Uterus (tissue), 4 donors: ENCODE measurements around the gene KCNC2. TPM values are rescaled to one million over a fixed set of nuclear protein-coding genes. Genes with fewer than 3 reads are reported as not detected.

Source experiments
- DNase-seq, 2 donors: peaks; one replicate each; pipeline ENCODE4 v3.0.0-alpha.2; 2019 to 2020
- H3K27ac ChIP-seq, 2 donors: fragments of 200-600 bp; sonication (generic); 1 replicate in 1 of 2; 2 replicates in 1 of 2; pipeline ENCODE4 v1.5.1; 2016 to 2018
- H3K27me3 ChIP-seq, 2 donors: fragments of 200-600 bp; sonication (generic); one replicate each; pipeline ENCODE4 v1.5.1; 2018 to 2019; ENCODE audit warnings: control low read depth in 1 of 2
- H3K36me3 ChIP-seq, 2 donors: fragments of 200-600 bp; sonication (generic); one replicate each; pipeline ENCODE4 v1.5.1; 2019; ENCODE audit warnings: control low read depth in 1 of 2
- H3K4me1 ChIP-seq, 2 donors: fragments of 200-600 bp; sonication (generic); one replicate each; pipeline ENCODE4 v1.5.1; 2018 to 2019; ENCODE audit warnings: control low read depth in 1 of 2
- H3K4me3 ChIP-seq, 2 donors: fragments of 200-600 bp; sonication (generic); 1 replicate in 1 of 2; 2 replicates in 1 of 2; pipeline ENCODE4 v1.5.1; 2018 to 2019; ENCODE audit warnings: mild to moderate bottlenecking in 1 of 2
- H3K9me3 ChIP-seq, 2 donors: fragments of 200-600 bp; sonication (generic); one replicate each; pipeline ENCODE4 v1.5.1; 2019; ENCODE audit warnings: control low read depth in 1 of 2
- POLR2A ChIP-seq, 2 donors: fragments of 450-650 bp; IDR thresholded peaks; one replicate each; pipeline ENCODE4 v1.6.1; 2016; ENCODE audit warnings: antibody characterized with exemption in 2 of 2, mild to moderate bottlenecking in 1 of 2, moderate library complexity in 1 of 2
- intact Hi-C: fragments of 100-400 bp; cut with DNase I; formaldehyde crosslinking; loops from one replicate; pipeline ENCODE4 v1.15.1; 2023; ENCODE audit warnings: low total_unique reads
- total RNA-seq, 4 donors: library from RNA; depleted of rRNA in 3 of 4; stranded (reverse); fragments of >200 nt in 3 of 4; gene quantifications; one replicate each; pipeline versions ENCODE4 v1.1.0 to v1.2.4, GENCODE V29; 2014 to 2023
- TF ChIP-seq, protein P1 (sequence below), 4 experiments: fragments of 200-600 bp in 2 of 4; fragments of 450-650 bp in 2 of 4; sonication (generic) in 2 of 4; IDR thresholded peaks; one replicate each; pipeline ENCODE4 v1.5.1; 2016 to 2019; ENCODE audit warnings: antibody characterized with exemption in 4 of 4, mild to moderate bottlenecking in 2 of 4, moderate library complexity in 1 of 4
- donor health status: DM: yes; HTN: yes; CAD: no.

The KCNC2 gene
- total RNA-seq, 4 donors from 2014 or later, result 3.6 TPM; not detected in 3

DNA sequence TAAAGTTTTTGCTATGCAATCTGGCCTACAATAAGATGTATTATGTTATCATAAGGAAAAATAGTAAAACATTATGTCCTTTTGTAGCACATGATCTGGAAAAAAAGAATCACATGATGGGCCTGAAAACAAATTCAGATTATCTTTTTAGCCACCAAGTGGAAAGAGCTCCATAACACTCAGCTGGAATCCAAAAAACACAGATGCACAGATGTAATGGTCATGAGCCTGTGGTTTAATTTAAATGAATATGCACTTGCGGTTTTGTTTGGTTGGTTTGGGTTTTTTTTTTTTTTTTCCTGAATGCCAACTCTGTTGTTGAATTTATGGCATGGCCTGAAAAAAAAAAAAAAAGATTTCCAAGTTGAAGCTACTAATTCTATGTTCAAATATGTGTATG lies 4.1 kb downstream of the KCNC2 start:
- Histone ChIP-seq H3K27me3 (peaks cover 8 to 18% of the 10 kb centered on the region in 2 donors), H3K4me1 (no peaks in the 10 kb centered on the region), H3K4me3 (no peak overlapping the region), H3K9me3 (no peaks in the 10 kb centered on the region), H3K27ac (no peak overlapping the region), H3K36me3 (no peaks in the 10 kb centered on the region)
- DNase-seq, result no peak
- no peak for TF ChIP-seq POLR2A (IDR thresholded peaks at IDR 0.05)
- TF ChIP-seq, protein P1, sequence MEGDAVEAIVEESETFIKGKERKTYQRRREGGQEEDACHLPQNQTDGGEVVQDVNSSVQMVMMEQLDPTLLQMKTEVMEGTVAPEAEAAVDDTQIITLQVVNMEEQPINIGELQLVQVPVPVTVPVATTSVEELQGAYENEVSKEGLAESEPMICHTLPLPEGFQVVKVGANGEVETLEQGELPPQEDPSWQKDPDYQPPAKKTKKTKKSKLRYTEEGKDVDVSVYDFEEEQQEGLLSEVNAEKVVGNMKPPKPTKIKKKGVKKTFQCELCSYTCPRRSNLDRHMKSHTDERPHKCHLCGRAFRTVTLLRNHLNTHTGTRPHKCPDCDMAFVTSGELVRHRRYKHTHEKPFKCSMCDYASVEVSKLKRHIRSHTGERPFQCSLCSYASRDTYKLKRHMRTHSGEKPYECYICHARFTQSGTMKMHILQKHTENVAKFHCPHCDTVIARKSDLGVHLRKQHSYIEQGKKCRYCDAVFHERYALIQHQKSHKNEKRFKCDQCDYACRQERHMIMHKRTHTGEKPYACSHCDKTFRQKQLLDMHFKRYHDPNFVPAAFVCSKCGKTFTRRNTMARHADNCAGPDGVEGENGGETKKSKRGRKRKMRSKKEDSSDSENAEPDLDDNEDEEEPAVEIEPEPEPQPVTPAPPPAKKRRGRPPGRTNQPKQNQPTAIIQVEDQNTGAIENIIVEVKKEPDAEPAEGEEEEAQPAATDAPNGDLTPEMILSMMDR (IDR thresholded peaks at IDR 0.05), result no peak
- intact Hi-C loops, result no loop called here

DNA sequence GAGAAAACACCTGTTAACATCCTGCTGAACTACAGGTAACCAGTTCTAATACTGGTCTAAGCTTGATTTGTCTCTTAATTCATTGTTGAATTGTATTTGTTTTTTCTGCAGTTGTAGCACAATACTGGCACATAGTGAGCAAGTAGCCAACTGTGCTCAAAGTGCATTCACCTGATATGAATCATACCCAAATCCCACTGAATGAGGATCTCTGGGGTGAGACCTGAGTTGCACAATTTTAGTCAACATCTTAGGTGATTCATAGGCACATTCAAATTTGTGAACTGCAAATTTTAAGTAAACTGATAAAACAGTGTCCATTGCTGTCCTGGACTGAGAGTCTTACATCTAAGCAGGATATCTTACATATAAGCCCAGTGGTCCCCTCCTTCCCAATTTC lies 12.8 kb downstream of the KCNC2 start:
- TF ChIP-seq, protein P1 (IDR thresholded peaks at IDR 0.05), result no peak
- no peak for TF ChIP-seq POLR2A (IDR thresholded peaks at IDR 0.05)
- no peaks in the 10 kb centered on the region for H3K9me3 ChIP-seq

DNA sequence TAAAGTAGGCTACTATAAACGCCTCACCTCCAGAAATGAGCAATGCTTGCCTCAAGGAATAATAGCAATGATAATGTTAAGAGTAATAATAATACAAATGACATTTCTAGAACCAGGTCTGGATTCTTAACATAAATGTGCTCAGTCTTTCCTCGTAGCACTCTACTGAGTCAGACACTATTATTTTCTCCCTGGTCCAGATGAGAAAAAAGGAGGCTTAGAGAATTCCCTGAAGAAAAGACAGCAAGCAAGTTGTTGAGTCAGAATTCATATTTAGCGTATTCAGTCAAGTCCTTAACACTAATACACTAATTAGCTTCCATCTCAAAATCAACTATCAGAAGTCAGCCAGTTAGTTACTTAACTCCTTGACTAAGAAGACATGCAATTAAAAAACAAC lies 13.2 kb downstream of the KCNC2 start:
- Histone ChIP-seq H3K27ac (no peak overlapping the region), H3K27me3 (no peaks in the 10 kb centered on the region), H3K36me3 (no peaks in the 10 kb centered on the region), H3K4me3 (no peak overlapping the region), H3K4me1 (no peaks in the 10 kb centered on the region), H3K9me3 (no peaks in the 10 kb centered on the region)
- intact Hi-C loops, result no loop called here
- no peak for TF ChIP-seq POLR2A (IDR thresholded peaks at IDR 0.05)
- TF ChIP-seq, protein P1 (IDR thresholded peaks at IDR 0.05), result no peak
- DNase-seq, result no peak

More for the DNA sequence above, 12.8 kb downstream of the KCNC2 start:
- no peaks in the 10 kb centered on the region for H3K4me1 ChIP-seq
- H3K27ac ChIP-seq, result no peak overlapping the region
- intact Hi-C loops, result no loop called here
- no peaks in the 10 kb centered on the region for H3K27me3 ChIP-seq
- H3K36me3 ChIP-seq, result no peaks in the 10 kb centered on the region
- no peak overlapping the region for H3K4me3 ChIP-seq
- DNase-seq, result no peak

DNA sequence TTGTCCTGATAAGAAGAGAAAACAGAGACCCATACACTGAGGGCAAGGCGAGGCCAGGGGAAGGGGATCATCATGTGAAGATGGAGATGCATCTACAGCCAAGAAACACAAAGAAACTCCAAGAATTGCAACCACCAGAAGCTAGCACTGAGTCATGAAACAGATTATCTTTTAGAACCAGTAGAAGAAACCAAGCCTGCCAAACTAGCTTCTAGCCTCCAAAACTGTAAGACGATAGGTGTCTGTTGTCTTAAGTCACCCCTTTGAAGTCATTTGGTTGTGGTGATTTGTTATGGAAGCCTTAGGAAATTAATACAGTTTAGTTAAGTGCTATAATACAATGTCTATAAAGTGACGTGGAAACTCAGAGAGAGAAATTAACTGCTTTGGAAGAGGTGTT lies 15.4 kb downstream of the KCNC2 start:
- DNase-seq, result no peak
- H3K9me3 ChIP-seq, result no peaks in the 10 kb centered on the region
- H3K27ac ChIP-seq, result no peak overlapping the region
- TF ChIP-seq POLR2A (IDR thresholded peaks at IDR 0.05), result no peak
- TF ChIP-seq, protein P1 (IDR thresholded peaks at IDR 0.05), result no peak
- no peaks in the 10 kb centered on the region for H3K36me3 ChIP-seq
- H3K4me1 ChIP-seq, result no peaks in the 10 kb centered on the region
- intact Hi-C loops, result no loop called here
- no peak overlapping the region for H3K4me3 ChIP-seq
- no peaks in the 10 kb centered on the region for H3K27me3 ChIP-seq

DNA sequence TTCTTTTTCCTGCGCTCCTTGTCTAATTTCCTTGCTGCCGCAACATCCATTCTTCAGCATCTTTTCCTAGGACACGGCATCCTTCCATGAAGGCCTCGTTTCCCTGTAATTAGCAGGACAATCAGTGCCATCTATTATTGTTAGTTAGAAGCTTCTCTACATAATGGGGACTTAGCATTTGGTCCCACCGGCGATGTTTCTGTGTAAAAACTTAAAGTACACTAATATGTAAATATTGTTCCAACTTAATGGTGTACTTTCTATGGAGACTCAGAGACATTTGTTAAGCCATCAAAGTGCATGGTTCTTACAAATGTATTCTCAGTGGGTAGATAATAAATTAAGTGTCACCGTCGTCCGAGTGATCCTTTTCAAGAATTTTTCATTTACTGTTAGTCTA lies 17.4 kb downstream of the KCNC2 start:
- H3K27ac ChIP-seq, result no peak overlapping the region
- H3K36me3 ChIP-seq, result no peaks in the 10 kb centered on the region
- no peak overlapping the region for H3K4me3 ChIP-seq
- TF ChIP-seq POLR2A (IDR thresholded peaks at IDR 0.05), result no peak
- TF ChIP-seq, protein P1 (IDR thresholded peaks at IDR 0.05), result no peak
- intact Hi-C loops, result no loop called here
- no peaks in the 10 kb centered on the region for H3K9me3 ChIP-seq
- no peaks in the 10 kb centered on the region for H3K4me1 ChIP-seq
- H3K27me3 ChIP-seq, result no peaks in the 10 kb centered on the region
- DNase-seq, result no peak
